Activated naive CD4-positive, alpha-beta T cell treated with anti-CD3 and anti-CD28 coated beads, Interleukin-2, amount 10 ng/mL, durations not matched to agents 7 days and 5 days (primary cell): ENCODE measurements around the gene CAGE1.
"Not testable (repeated sequence)": the region's sequence is repeated elsewhere in the genome, so short reads cannot be mapped to it uniquely, and the experiment has no call there.

Experiments
- CTCF ChIA-PET: fragments of 350-600 bp; sonication (Branson Sonifier 250); formaldehyde crosslinking; loops from one replicate; lab custom pipeline; 2021; ENCODE audit warnings: antibody characterized with exemption; lab: Charles Lee
- DNase-seq: peaks from one replicate; pipeline ENCODE4 v3.0.0-alpha.2; 2020
- H3K27ac Mint-ChIP-seq: one replicate; pipeline ENCODE4 v1.8.0; 2021; ENCODE audit warnings: mild to moderate bottlenecking, moderate library complexity, mixed read lengths
- H3K27me3 Mint-ChIP-seq: one replicate; pipeline ENCODE4 v1.8.0; 2021; ENCODE audit warnings: mild to moderate bottlenecking, mixed read lengths
- H3K36me3 Mint-ChIP-seq: one replicate; pipeline ENCODE4 v1.8.0; 2021; ENCODE audit warnings: mixed read lengths
- H3K4me1 Mint-ChIP-seq: one replicate; pipeline ENCODE4 v1.8.0; 2021; ENCODE audit warnings: mixed read lengths
- H3K4me3 Mint-ChIP-seq: one replicate; pipeline ENCODE4 v1.8.0; 2021; ENCODE audit warnings: mild to moderate bottlenecking, moderate library complexity, mixed read lengths
- H3K9me3 Mint-ChIP-seq: one replicate; pipeline ENCODE4 v1.8.0; 2021; ENCODE audit warnings: mixed read lengths

CAGE1 gene

GRCh38 chr6:7339007-7339732 lies 50.4 kb downstream of the CAGE1 start:
- H3K36me3 Mint-ChIP-seq, H3K4me3 Mint-ChIP-seq, H3K27ac Mint-ChIP-seq, DNase-seq, H3K9me3 Mint-ChIP-seq, H3K4me1 Mint-ChIP-seq, CTCF ChIA-PET: not testable (repeated sequence)
- peaks cover 19% of the 10 kb centered on the region for H3K27me3 Mint-ChIP-seq

- no peak for DNase-seq
- H3K27me3 Mint-ChIP-seq: peaks cover 19% of the 10 kb centered on the region
- no peaks in the 10 kb centered on the region for H3K4me1 Mint-ChIP-seq
- no peaks in the 10 kb centered on the region for H3K9me3 Mint-ChIP-seq
- no peak overlapping the region for H3K27ac Mint-ChIP-seq
- no peaks in the 10 kb centered on the region for H3K36me3 Mint-ChIP-seq
- CTCF ChIA-PET: interaction anchor here (0.7 kb wide), 1 partner anchor 10 kb away, joined by 3 read pairs; no protein-coding TSS in a partner anchor
- H3K4me3 Mint-ChIP-seq: no peak overlapping the region
These were observed 51.5 kb downstream of the CAGE1 start for GRCh38 chr6:7338031-7338430.

GRCh38 chr6:7335519-7335918 lies 54.0 kb downstream of the CAGE1 start:
- no peaks in the 10 kb centered on the region for H3K4me1 Mint-ChIP-seq
- no peak for DNase-seq
- no peak overlapping the region for H3K4me3 Mint-ChIP-seq
- CTCF ChIA-PET: no interaction called here
- no peaks in the 10 kb centered on the region for H3K36me3 Mint-ChIP-seq
- no peak overlapping the region for H3K27ac Mint-ChIP-seq
- no peaks in the 10 kb centered on the region for H3K9me3 Mint-ChIP-seq
- H3K27me3 Mint-ChIP-seq: peaks cover 24% of the 10 kb centered on the region

GRCh38 chr6:7334685-7335084 lies 54.9 kb downstream of the CAGE1 start:
- no peak overlapping the region for H3K4me3 Mint-ChIP-seq
- no peaks in the 10 kb centered on the region for H3K4me1 Mint-ChIP-seq
- H3K27me3 Mint-ChIP-seq: peaks cover 23% of the 10 kb centered on the region
- H3K36me3 Mint-ChIP-seq: no peaks in the 10 kb centered on the region
- H3K27ac Mint-ChIP-seq: no peak overlapping the region
- H3K9me3 Mint-ChIP-seq: no peaks in the 10 kb centered on the region
- CTCF ChIA-PET: no interaction called here
- no peak for DNase-seq

DNA sequence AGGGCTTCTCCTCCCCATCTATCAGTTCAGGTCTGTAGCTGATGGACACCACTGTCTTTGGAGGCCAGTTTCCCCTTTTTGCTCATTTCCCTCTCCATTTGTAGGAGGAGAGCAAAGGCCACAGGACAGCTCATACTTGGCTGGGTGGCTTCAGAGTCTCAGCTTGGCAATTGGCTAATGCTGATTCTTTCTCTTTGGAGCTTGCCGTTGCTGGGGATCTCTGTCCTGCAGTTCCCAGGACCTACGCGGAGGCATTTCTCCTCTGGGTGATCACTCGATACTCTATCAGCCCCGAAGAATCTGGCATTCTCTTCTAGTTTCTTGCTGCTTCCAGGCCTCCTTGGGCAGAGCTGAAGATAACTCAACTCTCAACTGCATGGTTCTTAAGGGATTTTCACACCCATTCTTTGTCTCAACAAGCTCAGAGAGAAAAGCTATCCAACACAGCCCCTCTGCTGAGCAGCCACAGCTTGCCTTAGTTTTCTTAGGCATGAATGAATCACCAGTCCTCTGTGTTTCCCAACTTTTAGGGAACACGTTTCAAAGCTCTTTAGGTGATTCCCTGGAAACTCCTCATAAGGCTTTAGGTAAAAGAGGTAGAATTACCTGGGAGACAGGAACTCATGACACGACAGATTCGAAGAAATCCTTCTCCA lies 57.3 kb downstream of the CAGE1 start:
- CTCF ChIA-PET: no interaction called here
- Mint-ChIP-seq H3K36me3 (no peaks in the 10 kb centered on the region), H3K27me3 (peaks cover 13% of the 10 kb centered on the region), H3K9me3 (no peaks in the 10 kb centered on the region), H3K4me3 (no peak overlapping the region), H3K27ac (no peak overlapping the region), H3K4me1 (no peaks in the 10 kb centered on the region)
- no peak for DNase-seq

- no peaks in the 10 kb centered on the region for H3K4me1 Mint-ChIP-seq
- peaks cover 13% of the 10 kb centered on the region for H3K27me3 Mint-ChIP-seq
- DNase-seq: no peak
- CTCF ChIA-PET: no interaction called here
- H3K4me3 Mint-ChIP-seq: no peak overlapping the region
- no peaks in the 10 kb centered on the region for H3K9me3 Mint-ChIP-seq
- no peak overlapping the region for H3K27ac Mint-ChIP-seq
- H3K36me3 Mint-ChIP-seq: no peaks in the 10 kb centered on the region
These were observed 58.1 kb downstream of the CAGE1 start for GRCh38 chr6:7331452-7331851.

- Mint-ChIP-seq H3K27me3 (peaks cover 16% of the 10 kb centered on the region), H3K4me3 (no peak overlapping the region), H3K9me3 (no peaks in the 10 kb centered on the region), H3K4me1 (no peaks in the 10 kb centered on the region), H3K36me3 (no peaks in the 10 kb centered on the region), H3K27ac (no peak overlapping the region)
- DNase-seq: no peak
- CTCF ChIA-PET: interaction anchor here (0.8 kb wide), 1 partner anchor 9 kb away, joined by 3 read pairs; no protein-coding TSS in a partner anchor
These were observed 61.3 kb downstream of the CAGE1 start for GRCh38 chr6:7328243-7328642.

DNA sequence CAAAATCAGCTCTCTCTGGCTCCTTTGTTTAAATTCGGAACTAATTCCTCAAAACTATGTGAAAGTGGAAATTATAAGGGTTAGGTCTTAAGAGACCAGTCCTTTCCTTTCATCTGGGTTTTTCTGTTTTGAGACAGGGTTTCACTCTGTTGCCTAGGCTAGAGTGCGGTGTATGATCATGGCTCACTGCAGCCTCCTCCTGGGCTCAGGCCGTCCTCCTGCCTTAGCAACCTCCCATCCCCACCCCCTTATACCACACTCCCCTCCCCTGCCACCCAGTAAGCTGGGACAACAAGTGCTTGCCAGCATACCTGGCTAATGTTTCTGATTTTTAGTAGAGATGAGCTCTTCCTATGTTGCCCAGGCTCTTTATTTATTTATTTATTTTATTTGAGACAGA lies 63.8 kb downstream of the CAGE1 start:
- no peaks in the 10 kb centered on the region for H3K4me1 Mint-ChIP-seq
- no peak overlapping the region for H3K4me3 Mint-ChIP-seq
- CTCF ChIA-PET: interaction anchor here (1.9 kb wide), 1 partner anchor 10 kb away, joined by 6 read pairs; no protein-coding TSS in a partner anchor
- no peaks in the 10 kb centered on the region for H3K36me3 Mint-ChIP-seq
- H3K27ac Mint-ChIP-seq: no peak overlapping the region
- no peaks in the 10 kb centered on the region for H3K9me3 Mint-ChIP-seq
- DNase-seq: no peak
- peaks cover 13% of the 10 kb centered on the region for H3K27me3 Mint-ChIP-seq

DNA sequence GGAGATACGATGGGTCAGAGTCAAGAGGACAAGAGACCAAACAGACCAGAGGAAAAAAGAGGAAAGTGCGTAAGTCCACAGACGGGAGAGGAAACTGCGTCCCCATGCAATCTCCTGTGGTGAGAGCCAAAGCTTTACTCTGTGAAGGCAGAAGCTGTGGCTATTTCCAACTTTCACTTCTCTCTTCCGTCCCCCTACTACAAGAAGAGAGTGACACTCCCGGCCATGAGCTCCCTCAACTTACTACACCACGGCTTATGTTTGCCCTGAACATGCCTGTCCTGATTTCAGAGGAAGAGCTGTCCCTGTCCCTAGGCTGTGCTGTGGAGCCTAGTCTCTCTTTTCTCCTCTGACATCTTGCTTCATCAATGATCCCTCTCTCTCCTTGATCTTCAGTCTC lies 65.0 kb downstream of the CAGE1 start:
- Mint-ChIP-seq H3K4me3 (no peak overlapping the region), H3K4me1 (no peaks in the 10 kb centered on the region), H3K9me3 (no peaks in the 10 kb centered on the region), H3K27ac (no peak overlapping the region), H3K36me3 (no peaks in the 10 kb centered on the region), H3K27me3 (peaks cover 15% of the 10 kb centered on the region)
- CTCF ChIA-PET: interaction anchor here (1.9 kb wide), 1 partner anchor 9 kb away, joined by 6 read pairs; no protein-coding TSS in a partner anchor
- DNase-seq: no peak

- Mint-ChIP-seq H3K4me1 (no peaks in the 10 kb centered on the region), H3K4me3 (no peak overlapping the region), H3K27me3 (peaks cover 19% of the 10 kb centered on the region), H3K9me3 (no peaks in the 10 kb centered on the region), H3K27ac (no peak overlapping the region), H3K36me3 (no peaks in the 10 kb centered on the region)
- no peak for DNase-seq
- CTCF ChIA-PET: no interaction called here
These were observed 66.5 kb downstream of the CAGE1 start for GRCh38 chr6:7323074-7323473.

- H3K4me3 Mint-ChIP-seq, DNase-seq, H3K27ac Mint-ChIP-seq, H3K36me3 Mint-ChIP-seq, H3K4me1 Mint-ChIP-seq, CTCF ChIA-PET, H3K9me3 Mint-ChIP-seq: not testable (repeated sequence)
- peaks cover 19% of the 10 kb centered on the region for H3K27me3 Mint-ChIP-seq
These were observed 67.7 kb downstream of the CAGE1 start for GRCh38 chr6:7321866-7322265.

DNA sequence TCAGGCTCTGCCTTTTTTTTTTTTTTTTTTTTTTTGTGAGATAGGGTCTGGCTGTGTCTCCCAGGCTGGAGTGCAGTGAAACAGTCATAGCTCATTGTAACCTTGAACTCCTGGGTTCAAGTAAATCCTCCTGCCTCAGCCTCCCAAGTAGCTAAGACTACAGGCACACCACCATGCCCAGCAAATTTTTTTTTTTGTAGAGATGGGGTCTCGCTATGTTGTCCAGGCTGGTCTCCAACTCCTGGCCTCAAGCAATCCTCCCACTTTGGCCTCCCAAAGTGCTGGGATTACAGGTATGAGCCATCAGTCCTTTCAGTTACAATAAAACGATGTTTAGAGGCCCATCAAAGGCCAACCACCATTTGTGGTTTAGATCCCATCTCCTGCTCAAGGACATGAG lies 70.1 kb downstream of the CAGE1 start:
- DNase-seq, H3K27ac Mint-ChIP-seq, H3K4me1 Mint-ChIP-seq, H3K9me3 Mint-ChIP-seq, H3K36me3 Mint-ChIP-seq, CTCF ChIA-PET, H3K4me3 Mint-ChIP-seq: not testable (repeated sequence)
- peaks cover 15% of the 10 kb centered on the region for H3K27me3 Mint-ChIP-seq

DNA sequence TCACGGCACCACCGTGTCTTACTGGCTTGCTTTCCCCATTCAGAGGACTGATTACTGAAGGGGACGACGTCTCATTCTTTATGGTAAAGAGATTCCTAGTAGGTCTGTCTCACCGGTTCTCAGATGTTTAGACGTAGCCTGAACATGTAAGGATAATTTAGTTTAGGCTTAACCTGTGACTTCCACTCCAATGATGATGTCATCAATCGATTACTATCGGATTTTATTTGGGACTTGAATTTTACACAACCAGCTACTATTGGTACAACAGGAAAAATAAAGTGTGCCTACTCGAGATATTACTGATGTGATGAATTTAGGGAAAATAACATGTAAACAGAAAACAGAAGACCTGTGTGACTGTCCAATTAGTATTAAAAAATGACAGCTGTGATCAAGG lies 72.0 kb downstream of the CAGE1 start:
- Mint-ChIP-seq H3K36me3 (no peaks in the 10 kb centered on the region), H3K9me3 (no peaks in the 10 kb centered on the region), H3K4me3 (no peak overlapping the region), H3K4me1 (peaks cover 14% of the 10 kb centered on the region), H3K27me3 (peaks cover 9% of the 10 kb centered on the region), H3K27ac (no peak overlapping the region)
- DNase-seq: no peak
- CTCF ChIA-PET: no interaction called here

GRCh38 chr6:7316658-7317533 lies 72.6 kb downstream of the CAGE1 start:
- Mint-ChIP-seq H3K9me3 (no peaks in the 10 kb centered on the region), H3K27ac (no peak overlapping the region), H3K4me3 (no peak overlapping the region), H3K36me3 (peaks cover 6% of the 10 kb centered on the region), H3K27me3 (peaks cover 9% of the 10 kb centered on the region), H3K4me1 (peaks cover 17% of the 10 kb centered on the region)
- CTCF ChIA-PET: interaction anchor here (1.0 to 2.5 kb wide), 4 partner anchors 9 to 72 kb away, joined by 3 to 6 read pairs (median 3); no protein-coding TSS in a partner anchor
- no peak for DNase-seq
